Testis (tissue), 2 donors: Measurements from ENCODE around the gene CMTM2.

Experiments used
- POLR2A ChIP-seq: fragments of 450-650 bp; IDR thresholded peaks from one replicate; pipeline ENCODE4 v1.6.1; 2017; ENCODE audit warnings: antibody characterized with exemption, mild to moderate bottlenecking, moderate library complexity
- TF ChIP-seq, protein P1 (sequence below), 3 experiments: fragments of 450-650 bp in 2 of 3; fragments of 200-600 bp in 1 of 3; sonication (generic) in 1 of 3; IDR thresholded peaks; one replicate each; pipeline ENCODE4 v1.5.1; 2016 to 2019; ENCODE audit warnings: antibody characterized with exemption in 3 of 3, mild to moderate bottlenecking in 2 of 3, moderate library complexity in 1 of 3

DNA sequence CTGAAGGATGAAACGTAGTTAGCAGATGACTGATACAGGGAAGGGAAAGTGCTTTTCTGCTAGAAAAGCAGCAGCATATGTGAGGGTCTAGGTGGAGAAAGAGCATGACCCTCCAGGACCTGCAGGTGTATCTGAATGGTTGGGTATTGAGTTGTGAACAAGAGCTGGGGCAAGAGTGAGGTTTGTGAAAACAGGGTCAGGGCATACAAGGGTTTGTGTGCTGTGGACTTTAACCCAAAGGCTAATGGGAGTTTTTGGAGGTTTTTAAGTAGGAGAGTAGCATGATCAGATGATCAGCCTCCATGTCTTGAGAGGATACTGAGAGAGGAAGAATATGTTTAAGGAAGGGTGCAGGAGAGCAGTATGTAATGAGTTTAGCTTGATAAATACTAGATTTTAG is 19.2 kb upstream of the CMTM2 start:
- TF ChIP-seq, protein P1, sequence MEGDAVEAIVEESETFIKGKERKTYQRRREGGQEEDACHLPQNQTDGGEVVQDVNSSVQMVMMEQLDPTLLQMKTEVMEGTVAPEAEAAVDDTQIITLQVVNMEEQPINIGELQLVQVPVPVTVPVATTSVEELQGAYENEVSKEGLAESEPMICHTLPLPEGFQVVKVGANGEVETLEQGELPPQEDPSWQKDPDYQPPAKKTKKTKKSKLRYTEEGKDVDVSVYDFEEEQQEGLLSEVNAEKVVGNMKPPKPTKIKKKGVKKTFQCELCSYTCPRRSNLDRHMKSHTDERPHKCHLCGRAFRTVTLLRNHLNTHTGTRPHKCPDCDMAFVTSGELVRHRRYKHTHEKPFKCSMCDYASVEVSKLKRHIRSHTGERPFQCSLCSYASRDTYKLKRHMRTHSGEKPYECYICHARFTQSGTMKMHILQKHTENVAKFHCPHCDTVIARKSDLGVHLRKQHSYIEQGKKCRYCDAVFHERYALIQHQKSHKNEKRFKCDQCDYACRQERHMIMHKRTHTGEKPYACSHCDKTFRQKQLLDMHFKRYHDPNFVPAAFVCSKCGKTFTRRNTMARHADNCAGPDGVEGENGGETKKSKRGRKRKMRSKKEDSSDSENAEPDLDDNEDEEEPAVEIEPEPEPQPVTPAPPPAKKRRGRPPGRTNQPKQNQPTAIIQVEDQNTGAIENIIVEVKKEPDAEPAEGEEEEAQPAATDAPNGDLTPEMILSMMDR (IDR thresholded peaks at IDR 0.05) = no peak
- TF ChIP-seq POLR2A = no peak
